ENCODE results near the gene DPT. TPM values are rescaled to one million over a fixed set of nuclear protein-coding genes. Genes with fewer than 3 reads are reported as not detected.

The DPT gene
- total and polyA plus RNA-seq, 2 of the 4 experiments (the other 2 are of a cell fraction): not detected

- H3K4me3 ChIP-seq (ENCODE audit: insufficient read depth, low read depth, low read length): no peak overlapping the region
- dilution Hi-C loops (cut with HindIII; ENCODE audit: low sequenced_read_pairs, unreplicated experiment) (no loop called here), in situ Hi-C loops (cut with MboI; ENCODE audit: low sequenced_read_pairs) (no loop called here), intact Hi-C loops (cut with micrococcal nuclease) (no loop called here)
- no peak overlapping the region for H3K9ac ChIP-seq (ENCODE audit: low read depth, low read length)
- no peak overlapping the region for H2AK5ac ChIP-seq (ENCODE audit: low read depth, low read length)
- BruUV-seq (replicated peaks): no TSS peak
- no peak overlapping the region for H3K18ac ChIP-seq (ENCODE audit: low read depth, low read length)
- no peak overlapping the region for H2BK5ac ChIP-seq (ENCODE audit: low read depth, low read length, poor library complexity, severe bottlenecking)
- no peak overlapping the region for H2BK20ac ChIP-seq (ENCODE audit: low read depth, low read length)
- H3K56ac ChIP-seq (ENCODE audit: extremely low read depth, insufficient read depth, low read length): no peak overlapping the region
- DNase-seq: no peak
- CTCF ChIA-PET: no interaction called here
- H3K23ac ChIP-seq (ENCODE audit: low read depth, low read length): no peak overlapping the region
- no peak overlapping the region for H2BK15ac ChIP-seq (ENCODE audit: low read depth, low read length)
- H4K20me1 ChIP-seq (ENCODE audit: insufficient read depth, low read length): no peaks in the 10 kb centered on the region
- H3K36me3 ChIP-seq (ENCODE audit: control insufficient read depth, insufficient read depth, low read length): no peaks in the 10 kb centered on the region
- no peak overlapping the region for H4K91ac ChIP-seq (ENCODE audit: insufficient read depth, low read depth, low read length)
- H3K9me3 ChIP-seq (ENCODE audit: control insufficient read depth, insufficient read depth, low read length): no peaks in the 10 kb centered on the region
- no peak for ATAC-seq (ENCODE audit: low read depth)
- no peak overlapping the region for H2BK120ac ChIP-seq (ENCODE audit: low read depth, low read length)
- no peaks in the 10 kb centered on the region for H3K4me1 ChIP-seq (ENCODE audit: control insufficient read depth, insufficient read depth, low read length)
- no peak overlapping the region for H2AFZ ChIP-seq (replicated peaks; ENCODE audit: low read length, poor library complexity)
- H3K79me1 ChIP-seq (ENCODE audit: low read depth in 1 of 2, low read length in 2 of 2): no peaks in the 10 kb centered on the region
- no peak overlapping the region for H3K27ac ChIP-seq (ENCODE audit: insufficient read depth, low read length)
- WGBS, 2 experiments (ENCODE audit: extremely low coverage in 2 of 2, insufficient read length in 1 of 2): no CpG with 5 or more reads among the region's 1 CpG
- no peaks in the 10 kb centered on the region for H3K9me1 ChIP-seq (ENCODE audit: insufficient read depth, low read length)
- no peak overlapping the region for H3K14ac ChIP-seq (replicated peaks; ENCODE audit: low read depth, low read length)
- H4K8ac ChIP-seq (ENCODE audit: low read depth in 2 of 2, low read length in 2 of 2): no peak overlapping the region
- POLR2A ChIA-PET (ENCODE audit: unreplicated experiment): no interaction called here
- TF ChIP-seq MAZ (IDR thresholded peaks at IDR 0.05; ENCODE audit: borderline replicate concordance, low read depth, low read length): no peak
- no peak overlapping the region for H2AK9ac ChIP-seq (replicated peaks; ENCODE audit: low read depth, low read length, poor library complexity)
- no peaks in the 10 kb centered on the region for H3K27me3 ChIP-seq (ENCODE audit: control insufficient read depth, insufficient read depth, low read length)
- H4K5ac ChIP-seq (ENCODE audit: low read depth, low read length): no peak overlapping the region
- no peak overlapping the region for H3K4ac ChIP-seq (ENCODE audit: low read depth, low read length)
- no peak overlapping the region for H3K4me2 ChIP-seq (ENCODE audit: low read depth, low read length)
Measured at GRCh38 chr1:168656485-168656884, 72.5 kb downstream of the DPT start.
